ENCODE data around the gene IKZF2.

DNA sequence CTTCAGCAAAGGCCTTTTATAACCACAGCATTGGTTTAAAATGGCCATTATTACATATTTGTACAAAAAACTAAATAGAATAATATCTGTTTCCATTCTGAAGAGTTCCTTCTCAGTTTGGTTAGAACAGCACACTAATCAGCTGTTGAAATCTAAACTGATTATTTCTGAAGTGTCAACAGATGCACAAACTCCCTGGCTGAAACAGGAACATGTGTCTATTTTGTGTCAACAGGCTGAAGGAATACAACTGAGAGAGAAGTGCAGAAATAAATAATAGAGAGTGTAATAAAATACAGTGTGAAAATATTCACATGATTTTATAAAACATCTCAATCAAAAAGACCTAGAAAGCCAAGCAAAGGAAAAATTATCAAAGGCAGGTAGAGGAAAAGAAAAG is 29.7 kb downstream of the IKZF2 start:
- TF ChIP-seq CTCF (IDR thresholded peaks at IDR 0.05; ENCODE audit: insufficient read depth, low read length): no peak
- TF ChIP-seq, protein P1, sequence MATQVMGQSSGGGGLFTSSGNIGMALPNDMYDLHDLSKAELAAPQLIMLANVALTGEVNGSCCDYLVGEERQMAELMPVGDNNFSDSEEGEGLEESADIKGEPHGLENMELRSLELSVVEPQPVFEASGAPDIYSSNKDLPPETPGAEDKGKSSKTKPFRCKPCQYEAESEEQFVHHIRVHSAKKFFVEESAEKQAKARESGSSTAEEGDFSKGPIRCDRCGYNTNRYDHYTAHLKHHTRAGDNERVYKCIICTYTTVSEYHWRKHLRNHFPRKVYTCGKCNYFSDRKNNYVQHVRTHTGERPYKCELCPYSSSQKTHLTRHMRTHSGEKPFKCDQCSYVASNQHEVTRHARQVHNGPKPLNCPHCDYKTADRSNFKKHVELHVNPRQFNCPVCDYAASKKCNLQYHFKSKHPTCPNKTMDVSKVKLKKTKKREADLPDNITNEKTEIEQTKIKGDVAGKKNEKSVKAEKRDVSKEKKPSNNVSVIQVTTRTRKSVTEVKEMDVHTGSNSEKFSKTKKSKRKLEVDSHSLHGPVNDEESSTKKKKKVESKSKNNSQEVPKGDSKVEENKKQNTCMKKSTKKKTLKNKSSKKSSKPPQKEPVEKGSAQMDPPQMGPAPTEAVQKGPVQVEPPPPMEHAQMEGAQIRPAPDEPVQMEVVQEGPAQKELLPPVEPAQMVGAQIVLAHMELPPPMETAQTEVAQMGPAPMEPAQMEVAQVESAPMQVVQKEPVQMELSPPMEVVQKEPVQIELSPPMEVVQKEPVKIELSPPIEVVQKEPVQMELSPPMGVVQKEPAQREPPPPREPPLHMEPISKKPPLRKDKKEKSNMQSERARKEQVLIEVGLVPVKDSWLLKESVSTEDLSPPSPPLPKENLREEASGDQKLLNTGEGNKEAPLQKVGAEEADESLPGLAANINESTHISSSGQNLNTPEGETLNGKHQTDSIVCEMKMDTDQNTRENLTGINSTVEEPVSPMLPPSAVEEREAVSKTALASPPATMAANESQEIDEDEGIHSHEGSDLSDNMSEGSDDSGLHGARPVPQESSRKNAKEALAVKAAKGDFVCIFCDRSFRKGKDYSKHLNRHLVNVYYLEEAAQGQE (IDR thresholded peaks at IDR 0.05; ENCODE audit: insufficient replicate concordance, low read depth): no peak
- TF ChIP-seq SPI1 (IDR thresholded peaks at IDR 0.05; ENCODE audit: borderline replicate concordance, low read depth): no peak

All from HL-60 (cell line).